H9 (cell line): Measurements from ENCODE around the gene MON2. TPM values are rescaled to one million over a fixed set of nuclear protein-coding genes. Genes with fewer than 3 reads are reported as not detected.

Experiments
- DNase-seq: peaks from one replicate; pipeline ENCODE4 v3.0.0-alpha.2; 2017
- H2AFZ ChIP-seq: one replicate; pipeline ENCODE4 v1.6.1; 2013; ENCODE audit warnings: mild to moderate bottlenecking, low read length, control low read depth, moderate library complexity
- H2AK5ac ChIP-seq: 2 replicates; pipeline ENCODE4 v1.6.1; 2013; ENCODE audit warnings: low read length, control low read depth, mixed read lengths; ENCODE audit not compliant: insufficient read length
- H2BK120ac ChIP-seq: one replicate; pipeline ENCODE4 v1.6.1; 2013; ENCODE audit warnings: low read depth, mild to moderate bottlenecking, low read length, control low read depth, inconsistent platforms; ENCODE audit not compliant: poor library complexity, severe bottlenecking
- H2BK12ac ChIP-seq: 2 replicates; pipeline ENCODE4 v1.6.1; 2013; ENCODE audit warnings: low read length, control low read depth, mixed read lengths, low read depth; ENCODE audit not compliant: insufficient read length
- H2BK15ac ChIP-seq: 2 replicates; pipeline ENCODE4 v1.6.1; 2013; ENCODE audit warnings: low read depth, low read length, control low read depth
- H2BK20ac ChIP-seq: one replicate; pipeline ENCODE4 v1.6.1; 2013; ENCODE audit warnings: low read depth, mild to moderate bottlenecking, low read length, control low read depth, inconsistent platforms; ENCODE audit not compliant: poor library complexity, severe bottlenecking
- H2BK5ac ChIP-seq: 2 replicates; pipeline ENCODE4 v1.6.1; 2013; ENCODE audit warnings: low read length, control low read depth, mixed read lengths; ENCODE audit not compliant: insufficient read length
- H3K14ac ChIP-seq: 2 replicates; pipeline ENCODE4 v1.6.1; 2013; ENCODE audit warnings: low read length, control low read depth; ENCODE audit not compliant: insufficient read depth
- H3K18ac ChIP-seq: 2 replicates; pipeline ENCODE4 v1.6.1; 2013; ENCODE audit warnings: low read depth, mild to moderate bottlenecking, mixed read lengths, low read length, control low read depth; ENCODE audit not compliant: insufficient read length
- H3K23ac ChIP-seq: 2 replicates; pipeline ENCODE4 v1.6.1; 2013; ENCODE audit warnings: low read length, control low read depth, mixed read lengths, low read depth; ENCODE audit not compliant: insufficient read length
- H3K23me2 ChIP-seq: 2 replicates; pipeline ENCODE4 v1.6.1; 2013; ENCODE audit warnings: low read depth, mild to moderate bottlenecking, mixed read lengths, low read length, control low read depth; ENCODE audit not compliant: insufficient read length, poor library complexity, severe bottlenecking
- H3K27ac ChIP-seq: 2 replicates; pipeline ENCODE4 v1.5.1; 2013; ENCODE audit warnings: low read length, control low read depth, mixed read lengths, low read depth; ENCODE audit not compliant: insufficient read length
- H3K27me3 ChIP-seq: 2 replicates; pipeline ENCODE4 v1.6.1; 2013; ENCODE audit warnings: low read length, control low read depth, inconsistent platforms; ENCODE audit not compliant: insufficient read depth
- H3K4ac ChIP-seq: 2 replicates; pipeline ENCODE4 v1.6.1; 2013; ENCODE audit warnings: low read depth, mild to moderate bottlenecking, control low read depth, inconsistent platforms, low read length, moderate library complexity
- H3K4me1 ChIP-seq: 2 replicates; pipeline ENCODE4 v1.6.1; 2013; ENCODE audit warnings: low read length, control low read depth, inconsistent platforms; ENCODE audit not compliant: insufficient read depth
- H3K4me2 ChIP-seq: 2 replicates; pipeline ENCODE4 v1.6.1; 2013; ENCODE audit warnings: low read length, control low read depth, mixed read lengths; ENCODE audit not compliant: insufficient read length, insufficient read depth
- H3K56ac ChIP-seq: 2 replicates; pipeline ENCODE4 v1.6.1; 2013; ENCODE audit warnings: low read depth, mild to moderate bottlenecking, mixed read lengths, low read length, control low read depth; ENCODE audit not compliant: insufficient read length
- H3K79me1 ChIP-seq: 2 replicates; pipeline ENCODE4 v1.6.1; 2013; ENCODE audit warnings: low read depth, mild to moderate bottlenecking, moderate library complexity, low read length, control low read depth, inconsistent platforms; ENCODE audit not compliant: insufficient read depth, poor library complexity, severe bottlenecking
- H3K79me2 ChIP-seq: 2 replicates; pipeline ENCODE4 v1.6.1; 2013; ENCODE audit warnings: low read length, control low read depth, inconsistent platforms; ENCODE audit not compliant: insufficient read depth
- H3K9ac ChIP-seq: 2 replicates; pipeline ENCODE4 v1.6.1; 2013; ENCODE audit warnings: low read length, control low read depth, mixed read lengths; ENCODE audit not compliant: insufficient read length; ENCODE audit errors: extremely low read depth
- H3K9me3 ChIP-seq: one replicate; pipeline ENCODE4 v1.6.1; 2013; ENCODE audit warnings: low read depth, low read length, inconsistent platforms; ENCODE audit not compliant: control insufficient read depth
- H3T11ph ChIP-seq: one replicate; pipeline ENCODE4 v1.6.1; 2013; ENCODE audit warnings: mild to moderate bottlenecking, low read length, control low read depth, inconsistent platforms
- H4K20me1 ChIP-seq: one replicate; pipeline ENCODE4 v1.6.1; 2013; ENCODE audit not compliant: control insufficient read depth, insufficient read length, insufficient read depth
- H4K5ac ChIP-seq: 2 replicates; pipeline ENCODE4 v1.6.1; 2013; ENCODE audit warnings: low read depth, mild to moderate bottlenecking, mixed read lengths, low read length, control low read depth; ENCODE audit not compliant: insufficient read length
- H4K8ac ChIP-seq: replicated peaks from 2 replicates; pipeline ENCODE4 v1.6.1; 2013; ENCODE audit warnings: low read length, control low read depth, mixed read lengths, low read depth; ENCODE audit not compliant: insufficient read length
- H4K91ac ChIP-seq: 2 replicates; pipeline ENCODE4 v1.6.1; 2013; ENCODE audit warnings: low read depth, mild to moderate bottlenecking, moderate library complexity, mixed read lengths, low read length, control low read depth; ENCODE audit not compliant: insufficient read length
- H3K27ac Mint-ChIP-seq, 3 experiments: 2 replicates in 2 of 3; 3 replicates in 1 of 3; pipeline ENCODE4 v1.8.0; 2020 to 2021; ENCODE audit warnings: mixed read lengths in 3 of 3, mild to moderate bottlenecking in 1 of 3, moderate library complexity in 1 of 3
- H3K27me3 Mint-ChIP-seq: 2 replicates; pipeline ENCODE4 v1.8.0; 2021; ENCODE audit warnings: low read depth, mild to moderate bottlenecking, moderate library complexity, mixed read lengths
- H3K36me3 Mint-ChIP-seq, 3 experiments: 2 replicates in 2 of 3; 3 replicates in 1 of 3; pipeline ENCODE4 v1.8.0; 2020 to 2021; ENCODE audit warnings: low read depth in 3 of 3, mixed read lengths in 3 of 3; ENCODE audit not compliant: insufficient read depth in 1 of 3
- H3K4me1 Mint-ChIP-seq, 2 experiments: 2 replicates each; pipeline ENCODE4 v1.8.0; 2020; ENCODE audit warnings: mixed read lengths in 2 of 2
- H3K4me3 Mint-ChIP-seq, 2 experiments: 2 replicates in 1 of 2; 3 replicates in 1 of 2; pipeline ENCODE4 v1.8.0; 2020 to 2021; ENCODE audit warnings: mild to moderate bottlenecking in 2 of 2, mixed read lengths in 2 of 2, moderate library complexity in 1 of 2
- H3K9me3 Mint-ChIP-seq, 2 experiments: 2 replicates in 1 of 2; 3 replicates in 1 of 2; pipeline ENCODE4 v1.8.0; 2020; ENCODE audit warnings: mild to moderate bottlenecking in 2 of 2, mixed read lengths in 2 of 2, moderate library complexity in 1 of 2
- CTCF ChIP-seq: fragments of 200-600 bp; sonication (generic); conservative IDR thresholded peaks from 3 replicates; pipeline ENCODE4 v1.8.0; 2021; ENCODE audit warnings: antibody characterized with exemption, mild to moderate bottlenecking
- WGBS: extraction: QIAGEN DNeasy Blood & Tissue Kit; methylation state at CpG from one replicate; pipeline ENCODE4 v1.1.7; 2013; ENCODE audit warnings: missing lambda C conversion rate, low lambda C conversion rate, mixed read lengths; ENCODE audit not compliant: insufficient read length; ENCODE audit errors: extremely low coverage; 5-methylcytosine and 5-hydroxymethylcytosine counted together
- total RNA-seq: library from RNA; stranded (reverse); gene quantifications from 2 replicates; pipeline ENCODE4 v1.2.1, GENCODE V29; 2021

The MON2 gene
- total RNA-seq, 1 experiment from 2014 or later, result 21.9 TPM

GRCh38 chr12:62436164-62436503 lies 30.5 kb upstream of the MON2 start:
- H3K4me3 Mint-ChIP-seq, result peak overlapping the region; percentile 67 to 88
- no peak overlapping the region for H2AFZ ChIP-seq

More at GRCh38 chr12:62436164-62436503, 30.5 kb upstream of the MON2 start:
- no peak overlapping the region for H2BK15ac ChIP-seq
- H4K20me1 ChIP-seq, result peaks cover 3% of the 10 kb centered on the region
- H3K4me1 ChIP-seq, result 0 out of 2 replicates have a peak, but pooled peaks cover 3% of the 10 kb centered on the region
- H3K9me3 ChIP-seq, result no peaks in the 10 kb centered on the region
- Mint-ChIP-seq H3K27me3 (peaks cover 65% of the 10 kb centered on the region), H3K36me3 (no peaks in the 10 kb centered on the region; a peak in 1 of 7 replicates), H3K9me3 (peaks cover 6 to 7% of the 10 kb centered on the region in 2 experiments; a peak in 3 of 5 replicates), H3K4me1 (peaks cover 15 to 17% of the 10 kb centered on the region in 2 experiments), H3K27ac (no peak overlapping the region)
- H2BK5ac ChIP-seq, result no peak overlapping the region
- peak overlapping the region; percentile 88 for H3K4me2 ChIP-seq
- no peaks in the 10 kb centered on the region for H3K79me2 ChIP-seq
- H3K23me2 ChIP-seq, result peaks cover 4% of the 10 kb centered on the region
- no peak overlapping the region for H3K4ac ChIP-seq
- no peaks in the 10 kb centered on the region for H3K79me1 ChIP-seq
- no peak overlapping the region; the same call in 1 of the 2 replicates for H3K14ac ChIP-seq
- H3T11ph ChIP-seq, result no peak overlapping the region
- no CpG with 5 or more reads among the region's 12 CpGs for WGBS
- no peak overlapping the region for H3K9ac ChIP-seq
- H3K27ac ChIP-seq, result no peak overlapping the region
- no peak overlapping the region for H3K18ac ChIP-seq
- no peak overlapping the region for H2BK120ac ChIP-seq
- peaks cover 11% of the 10 kb centered on the region; the same call in 1 of the 2 replicates for H3K27me3 ChIP-seq
- no peak overlapping the region for H3K23ac ChIP-seq
- no peak overlapping the region for H4K8ac ChIP-seq
- no peak overlapping the region for H2BK20ac ChIP-seq
- TF ChIP-seq CTCF, result no peak
- H4K91ac ChIP-seq, result no peak overlapping the region
- no peak for DNase-seq
- H3K56ac ChIP-seq, result no peak overlapping the region
- no peak overlapping the region for H2AK5ac ChIP-seq
- H2BK12ac ChIP-seq, result no peak overlapping the region
- H4K5ac ChIP-seq, result no peak overlapping the region
